Endothelial cell of umbilical vein (primary cell): ENCODE data around the gene MEGF10. TPM values are rescaled to one million over a fixed set of nuclear protein-coding genes. Genes with fewer than 3 reads are reported as not detected.

Experiments used
- BruUV-seq: library from RNA; stranded (reverse); fragments of 400-500 nt; replicated peaks from 2 replicates; lab custom pipeline; 2021; lab: Mats Ljungman, UMichigan
- CTCF ChIA-PET: fragments of 300-600, 350-600 bp; sonication (Branson Sonifier 250); formaldehyde crosslinking; loops from one replicate; lab custom pipeline; 2021; ENCODE audit warnings: antibody characterized with exemption, inconsistent platforms; lab: Charles Lee
- POLR2A ChIA-PET: fragments of 300-600, 350-600 bp; sonication (Branson Sonifier 250); formaldehyde crosslinking; loops from one replicate; lab custom pipeline; 2021; ENCODE audit warnings: antibody characterized with exemption, inconsistent platforms; lab: Charles Lee
- DNase-seq: peaks from one replicate; pipeline ENCODE4 v3.0.0-alpha.2; 2011; ENCODE audit warnings: low read depth, low spot score
- FAIRE-seq: peaks from 2 replicates; lab custom pipeline; 2011; peaks lifted over from hg19 to GRCh38; lab: Jason Lieb, UNC
- H2AFZ ChIP-seq: 2 replicates; pipeline ENCODE4 v1.6.0; 2012; ENCODE audit warnings: low read depth, low read length, control low read depth, inconsistent platforms
- H3K27ac ChIP-seq: 2 replicates; pipeline ENCODE4 v1.5.1; 2011; ENCODE audit warnings: low read depth, mild to moderate bottlenecking, control low read depth, low read length, moderate library complexity; ENCODE audit not compliant: insufficient read depth
- H3K27me3 ChIP-seq, 2 experiments: 2 replicates each; pipeline versions ENCODE4 v1.6.0 to v1.6.1; 2011; ENCODE audit warnings: low read length in 2 of 2, mixed read lengths in 1 of 2; ENCODE audit not compliant: control insufficient read depth in 2 of 2, insufficient read depth in 2 of 2
- H3K36me3 ChIP-seq, 2 experiments: 2 replicates in 1 of 2; 3 replicates in 1 of 2; pipeline ENCODE4 v1.5.1; 2011; ENCODE audit warnings: low read length in 2 of 2, mild to moderate bottlenecking in 1 of 2, moderate library complexity in 1 of 2; ENCODE audit not compliant: control insufficient read depth in 2 of 2, insufficient read depth in 2 of 2; ENCODE audit errors: extremely low read depth in 1 of 2
- H3K4me1 ChIP-seq: 3 replicates; pipeline ENCODE4 v1.5.1; 2011; ENCODE audit warnings: mild to moderate bottlenecking, low read length; ENCODE audit not compliant: control insufficient read depth, insufficient read depth; ENCODE audit errors: extremely low read depth
- H3K4me2 ChIP-seq: 2 replicates; pipeline ENCODE4 v1.6.1; 2011; ENCODE audit warnings: low read length, control low read depth, mixed read lengths; ENCODE audit not compliant: insufficient read depth
- H3K4me3 ChIP-seq, 3 experiments: fragments of 200-600 bp in 1 of 3; sonication (generic), shearing (Covaris generic) in 1 of 3; replicated peaks in 1 of 3; 2 replicates each; pipeline ENCODE4 v1.5.1; 2011 to 2016; ENCODE audit warnings: control low read depth in 3 of 3, low read length in 3 of 3, mild to moderate bottlenecking in 2 of 3, inconsistent platforms in 1 of 3, low read depth in 1 of 3, moderate library complexity in 1 of 3; ENCODE audit not compliant: insufficient read depth in 1 of 3
- H3K79me2 ChIP-seq: 2 replicates; pipeline ENCODE4 v1.6.0; 2012; ENCODE audit warnings: low read length, inconsistent platforms; ENCODE audit not compliant: control insufficient read depth, insufficient read depth
- H3K9ac ChIP-seq: replicated peaks from 2 replicates; pipeline ENCODE3; 2011; ENCODE audit warnings: low read length, control low read depth; ENCODE audit not compliant: insufficient read depth; ENCODE audit errors: extremely low read depth
- H3K9me1 ChIP-seq: replicated peaks from 3 replicates; pipeline ENCODE4 v1.6.0; 2011; ENCODE audit warnings: mild to moderate bottlenecking, low read length; ENCODE audit not compliant: control insufficient read depth, insufficient read depth; ENCODE audit errors: extremely low read depth
- H3K9me3 ChIP-seq: replicated peaks from 2 replicates; pipeline ENCODE4 v1.5.1; 2012; ENCODE audit warnings: low read length, inconsistent platforms; ENCODE audit not compliant: control insufficient read depth, insufficient read depth
- H4K20me1 ChIP-seq: replicated peaks from 2 replicates; pipeline ENCODE3; 2011; ENCODE audit warnings: mild to moderate bottlenecking, low read length; ENCODE audit not compliant: control insufficient read depth, insufficient read depth; ENCODE audit errors: extremely low read depth
- CTCF ChIP-seq, 2 donors: IDR thresholded peaks; 1 replicate in 1 of 2; 2 replicates in 1 of 2; pipeline ENCODE4 v1.5.1; 2011; ENCODE audit warnings: low read length in 2 of 2, mild to moderate bottlenecking in 2 of 2, moderate library complexity in 2 of 2, control low read depth in 1 of 2, inconsistent platforms in 1 of 2, low read depth in 1 of 2; ENCODE audit not compliant: insufficient read depth in 1 of 2; ENCODE audit errors: extremely low read depth in 1 of 2
- EZH2 ChIP-seq: IDR thresholded peaks from 2 replicates; pipeline ENCODE4 v1.6.1; 2012; ENCODE audit warnings: borderline replicate concordance, low read depth, mild to moderate bottlenecking, moderate library complexity, low read length, inconsistent platforms; ENCODE audit not compliant: severe bottlenecking
- FOS ChIP-seq: IDR thresholded peaks from 2 replicates; pipeline ENCODE4 v1.6.1; 2011; ENCODE audit warnings: mild to moderate bottlenecking, low read length, moderate library complexity, borderline replicate concordance; ENCODE audit not compliant: insufficient read depth
- GATA2 ChIP-seq: IDR thresholded peaks from 2 replicates; pipeline ENCODE4 v1.7.0; 2011; ENCODE audit warnings: low read depth, mild to moderate bottlenecking, moderate library complexity, mixed read lengths, low read length; ENCODE audit not compliant: insufficient read length, insufficient read depth
- JUN ChIP-seq: IDR thresholded peaks from 2 replicates; pipeline ENCODE4 v1.6.1; 2011; ENCODE audit warnings: borderline replicate concordance, low read depth; ENCODE audit not compliant: insufficient read length, insufficient read depth
- MAX ChIP-seq: IDR thresholded peaks from 2 replicates; pipeline ENCODE4 v1.6.1; 2011; ENCODE audit not compliant: insufficient read depth, insufficient read length
- MYC ChIP-seq: IDR thresholded peaks from one replicate; pipeline ENCODE4 v1.6.1; 2011; ENCODE audit warnings: mild to moderate bottlenecking, low read depth, low read length
- POLR2A ChIP-seq: IDR thresholded peaks from 2 replicates; pipeline ENCODE4 v1.6.1; 2012; ENCODE audit warnings: low read depth, mild to moderate bottlenecking, control low read depth, low read length
- POLR2AphosphoS5 ChIP-seq: IDR thresholded peaks from 2 replicates; pipeline ENCODE4 v1.6.1; 2012; ENCODE audit warnings: low read depth, mild to moderate bottlenecking, control low read depth, low read length, moderate library complexity; ENCODE audit not compliant: insufficient read depth
- dilution Hi-C: fragments of 300-500 bp; cut with MboI; formaldehyde crosslinking; loops from one replicate; pipeline ENCODE4 v1.15.0; 2019; ENCODE audit warnings: low sequenced_read_pairs; ENCODE audit not compliant: extremely low pct_ligation_motif_present
- intact Hi-C: fragments of 100-400 bp; cut with micrococcal nuclease; formaldehyde crosslinking; loops from one replicate; pipeline ENCODE4 v1.10.0; 2022
- polyA plus RNA-seq, 4 experiments: library from polyadenylated mRNA; depleted of rRNA in 3 of 4; stranded (reverse) in 3 of 4; unstranded in 1 of 4; fragments of >200 nt; gene quantifications; 2 replicates each; pipeline versions ENCODE4 v1.2.1 to v1.2.3, GENCODE V29; 2011 to 2012; ENCODE audit warnings: missing spikeins in 1 of 4
- total RNA-seq: library from RNA; stranded (reverse); gene quantifications from 2 replicates; pipeline ENCODE4 v1.2.3, GENCODE V29; 2021

The MEGF10 gene
- total and polyA plus RNA-seq, 2 donors (not counting 3 experiments of a cell fraction or from before 2014, with no cell fraction given): 0.30 to 1.00 TPM

- Histone ChIP-seq H3K36me3 (no peaks in the 10 kb centered on the region), H3K79me2 (no peaks in the 10 kb centered on the region), H4K20me1 (no peaks in the 10 kb centered on the region), H3K9me1 (no peaks in the 10 kb centered on the region), H3K4me3 (no peak overlapping the region), H3K4me2 (no peak overlapping the region), H3K9me3 (no peaks in the 10 kb centered on the region), H3K27me3 (no peaks in the 10 kb centered on the region), H2AFZ (no peak overlapping the region), H3K27ac (no peak overlapping the region), H3K4me1 (no peaks in the 10 kb centered on the region), H3K9ac (no peak overlapping the region)
- DNase-seq (no peak), FAIRE-seq (no peak)
- CTCF ChIA-PET: no interaction called here
- no TSS peak for BruUV-seq
- POLR2A ChIA-PET: no interaction called here
- TF ChIP-seq EZH2 (no peak), FOS (no peak), JUN (no peak), MYC (no peak), CTCF (IDR thresholded peaks at IDR 0.05; ENCODE audit: extremely low read depth in 1 of 2, insufficient read depth in 1 of 2, low read depth in 1 of 2, low read length in 2 of 2) (no peak), MAX (no peak), POLR2A (no peak), POLR2AphosphoS5 (no peak), GATA2 (no peak)
- intact Hi-C loops: no loop called here
- dilution Hi-C loops: no loop called here
Measured at GRCh38 chr5:127416906-127417305, 126.3 kb downstream of the MEGF10 start.
